ENCODE data around the gene CASP6. TPM values are rescaled to one million over a fixed set of nuclear protein-coding genes. Genes with fewer than 3 reads are reported as not detected.

CASP6 gene
- polyA plus RNA-seq, 3 donors, result 4.7 to 24.4 (median 23.3) TPM

GRCh38 chr4:109675181-109675580, 28.1 kb downstream of the CASP6 start:
- H3K4me3 ChIP-seq (replicated peaks in 1 of 3; ENCODE audit: low read depth in 2 of 3, low read length in 3 of 3), result no peak overlapping the region
- no peak overlapping the region for H3K4me3 Mint-ChIP-seq
- H2AFZ ChIP-seq (ENCODE audit: insufficient read depth, low read depth, low read length, poor library complexity, severe bottlenecking), result no peak overlapping the region
- no peak overlapping the region for H3K27ac Mint-ChIP-seq
- no peaks in the 10 kb centered on the region for H3K4me1 ChIP-seq (ENCODE audit: control insufficient read depth in 1 of 2, insufficient read depth in 2 of 2, low read length in 2 of 2)
- intact Hi-C loops (cut with micrococcal nuclease), result no loop called here
- H3K79me2 ChIP-seq (ENCODE audit: insufficient read depth, low read length), result no peaks in the 10 kb centered on the region
- no peak overlapping the region for H3K4me2 ChIP-seq (replicated peaks; ENCODE audit: extremely low read depth, low read length, poor library complexity, severe bottlenecking)
- TF ChIP-seq CTCF (IDR thresholded peaks at IDR 0.05), result no peak
- peaks cover 4 to 7% of the 10 kb centered on the region in 2 donors for H3K9me3 ChIP-seq (replicated peaks in 1 of 2; ENCODE audit: control insufficient read depth in 1 of 2, insufficient read depth in 1 of 2, low read length in 2 of 2)
- no peak overlapping the region for H3K9ac ChIP-seq (ENCODE audit: insufficient read depth, low read length, poor library complexity, severe bottlenecking)
- H3K4me1 Mint-ChIP-seq, result no peaks in the 10 kb centered on the region
- H3K36me3 ChIP-seq (replicated peaks in 1 of 2; ENCODE audit: control insufficient read depth in 1 of 2, insufficient read depth in 2 of 2, low read length in 2 of 2), result peaks cover 3 to 32% of the 10 kb centered on the region in 2 donors
- no peaks in the 10 kb centered on the region for H3K27me3 ChIP-seq (ENCODE audit: control insufficient read depth in 2 of 2, insufficient read depth in 2 of 2, low read length in 2 of 2)
- no peak overlapping the region for H3K27ac ChIP-seq (ENCODE audit: low read depth in 1 of 2, low read length in 2 of 2)
- peaks cover 3% of the 10 kb centered on the region for H4K20me1 ChIP-seq (ENCODE audit: insufficient read depth, low read length)
- peaks cover 0 to 4% (median 1%) of the 10 kb centered on the region in 3 donors for H3K27me3 Mint-ChIP-seq (ENCODE audit: low read depth in 3 of 3)
- no peak for DNase-seq
- H3K9me3 Mint-ChIP-seq, result peaks cover 5 to 18% (median 9%) of the 10 kb centered on the region in 7 donors
- 100% methylated on average over 3 of the region's 3 CpGs for WGBS (ENCODE audit: insufficient coverage)
- H3K36me3 Mint-ChIP-seq, result peaks cover 37 to 56% of the 10 kb centered on the region in 2 donors

- Histone ChIP-seq H4K20me1 (ENCODE audit: insufficient read depth, low read length) (peaks cover 15% of the 10 kb centered on the region), H3K27me3 (ENCODE audit: control insufficient read depth in 2 of 2, insufficient read depth in 2 of 2, low read length in 2 of 2) (no peaks in the 10 kb centered on the region), H2AFZ (ENCODE audit: insufficient read depth, low read depth, low read length, poor library complexity, severe bottlenecking) (no peak overlapping the region), H3K79me2 (ENCODE audit: insufficient read depth, low read length) (no peaks in the 10 kb centered on the region), H3K4me1 (ENCODE audit: control insufficient read depth in 1 of 2, insufficient read depth in 2 of 2, low read length in 2 of 2) (no peaks in the 10 kb centered on the region), H3K4me2 (replicated peaks; ENCODE audit: extremely low read depth, low read length, poor library complexity, severe bottlenecking) (no peak overlapping the region), H3K36me3 (replicated peaks in 1 of 2; ENCODE audit: control insufficient read depth in 1 of 2, insufficient read depth in 2 of 2, low read length in 2 of 2) (peaks cover 4 to 28% of the 10 kb centered on the region in 2 donors), H3K9ac (ENCODE audit: insufficient read depth, low read length, poor library complexity, severe bottlenecking) (no peak overlapping the region), H3K27ac (ENCODE audit: low read depth in 1 of 2, low read length in 2 of 2) (no peak overlapping the region), H3K9me3 (replicated peaks in 1 of 2; ENCODE audit: control insufficient read depth in 1 of 2, insufficient read depth in 1 of 2, low read length in 2 of 2) (peaks cover 0 to under 1% of the 10 kb centered on the region in 2 donors), H3K4me3 (replicated peaks in 1 of 3; ENCODE audit: low read depth in 2 of 3, low read length in 3 of 3) (no peak overlapping the region)
- Mint-ChIP-seq H3K27me3 (ENCODE audit: low read depth in 3 of 3) (peaks cover 0 to 2% (median 0%) of the 10 kb centered on the region in 3 donors), H3K27ac (no peak overlapping the region), H3K4me1 (no peaks in the 10 kb centered on the region), H3K36me3 (peaks cover 32 to 53% of the 10 kb centered on the region in 2 donors), H3K9me3 (peaks cover 2 to 11% (median 6%) of the 10 kb centered on the region in 7 donors), H3K4me3 (no peak overlapping the region)
- DNase-seq, result no peak
- intact Hi-C loops (cut with micrococcal nuclease), result no loop called here
- WGBS (ENCODE audit: insufficient coverage), result no CpG with 5 or more reads among the region's 1 CpG
- no peak for TF ChIP-seq CTCF (IDR thresholded peaks at IDR 0.05)
These were observed 29.9 kb downstream of the CASP6 start for GRCh38 chr4:109673303-109673702.
